Lung (tissue), 12 donors: ENCODE data around the gene PTGER3. TPM values are rescaled to one million over a fixed set of nuclear protein-coding genes. Genes with fewer than 3 reads are reported as not detected.

Experiments
- ATAC-seq: fragments of 200-7000 bp; cut with Tn5 transposase; one replicate; pipeline ENCODE4 v1.9.1; 2020; ENCODE audit warnings: moderate number of reproducible peaks; ENCODE audit not compliant: insufficient read depth, low FRiP score
- DNase-seq, 3 donors: peaks; one replicate each; pipeline ENCODE4 v3.0.0-alpha.2; 2013 to 2017
- H3K27ac ChIP-seq, 2 donors: one replicate each; pipeline ENCODE4 v1.5.1; 2013; ENCODE audit warnings: mild to moderate bottlenecking in 2 of 2, moderate library complexity in 2 of 2, control low read depth in 1 of 2, inconsistent platforms in 1 of 2, low read depth in 1 of 2, low read length in 1 of 2
- H3K27me3 ChIP-seq, 3 donors: one replicate each; pipeline ENCODE4 v1.5.1; 2013; ENCODE audit warnings: low read length in 2 of 3; ENCODE audit not compliant: control insufficient read depth in 3 of 3, insufficient read depth in 3 of 3
- H3K36me3 ChIP-seq, 4 donors: one replicate each; pipeline ENCODE4 v1.5.1; 2013; ENCODE audit warnings: low read length in 4 of 4, mild to moderate bottlenecking in 1 of 4, moderate library complexity in 1 of 4; ENCODE audit not compliant: control insufficient read depth in 4 of 4, insufficient read depth in 4 of 4
- H3K4me1 ChIP-seq, 5 donors: one replicate each; pipeline ENCODE4 v1.5.1; 2013; ENCODE audit warnings: low read length in 5 of 5, mild to moderate bottlenecking in 2 of 5, moderate library complexity in 1 of 5; ENCODE audit not compliant: control insufficient read depth in 5 of 5, insufficient read depth in 5 of 5
- H3K4me3 ChIP-seq: one replicate; pipeline ENCODE4 v1.5.1; 2013; ENCODE audit warnings: mild to moderate bottlenecking, control low read depth, moderate library complexity
- H3K9ac ChIP-seq, 2 donors: one replicate each; pipeline ENCODE4 v1.5.1; 2013; ENCODE audit warnings: low read length in 2 of 2, control low read depth in 1 of 2; ENCODE audit not compliant: insufficient read depth in 1 of 2
- H3K9me3 ChIP-seq, 4 donors: one replicate each; pipeline ENCODE4 v1.5.1; 2013; ENCODE audit warnings: low read length in 3 of 4, mild to moderate bottlenecking in 1 of 4, moderate library complexity in 1 of 4; ENCODE audit not compliant: control insufficient read depth in 4 of 4, insufficient read depth in 3 of 4
- WGBS, 2 donors: extraction: QIAGEN DNeasy Blood & Tissue Kit; methylation state at CpG; one replicate each; pipeline ENCODE4 v1.1.7; 2013; 5-methylcytosine and 5-hydroxymethylcytosine counted together
- polyA plus RNA-seq, 2 donors: library from polyadenylated mRNA; stranded (reverse); fragments of 200-250 nt; gene quantifications; one replicate each; pipeline ENCODE4 v1.2.1, GENCODE V29; 2013
- total RNA-seq, 2 donors: library from RNA; depleted of rRNA in 1 of 2; stranded (reverse); fragments of >200 nt in 1 of 2; gene quantifications; one replicate each; pipeline ENCODE4 v1.2.1, GENCODE V29; 2014 to 2021
- TF ChIP-seq, protein P1 (sequence below): IDR thresholded peaks from 2 replicates; pipeline ENCODE4 v1.5.1; 2012; ENCODE audit warnings: mild to moderate bottlenecking; ENCODE audit errors: control extremely low read depth, extremely low read depth
- donor health status: control.
- donor health status: control.
- donor health status: Bipolar disorder and iron deficiency.
- donor health status: healthy.
- donor health status: DM: yes; HTN: yes; CAD: no.

Gene PTGER3
- total and polyA plus RNA-seq, 4 donors: 0.31 to 1.8 (median 1.4) TPM

GRCh38 chr1:71033136-71033535 is 14.5 kb downstream of the PTGER3 start:
- no peak overlapping the region for H3K9ac ChIP-seq
- TF ChIP-seq, protein P1, sequence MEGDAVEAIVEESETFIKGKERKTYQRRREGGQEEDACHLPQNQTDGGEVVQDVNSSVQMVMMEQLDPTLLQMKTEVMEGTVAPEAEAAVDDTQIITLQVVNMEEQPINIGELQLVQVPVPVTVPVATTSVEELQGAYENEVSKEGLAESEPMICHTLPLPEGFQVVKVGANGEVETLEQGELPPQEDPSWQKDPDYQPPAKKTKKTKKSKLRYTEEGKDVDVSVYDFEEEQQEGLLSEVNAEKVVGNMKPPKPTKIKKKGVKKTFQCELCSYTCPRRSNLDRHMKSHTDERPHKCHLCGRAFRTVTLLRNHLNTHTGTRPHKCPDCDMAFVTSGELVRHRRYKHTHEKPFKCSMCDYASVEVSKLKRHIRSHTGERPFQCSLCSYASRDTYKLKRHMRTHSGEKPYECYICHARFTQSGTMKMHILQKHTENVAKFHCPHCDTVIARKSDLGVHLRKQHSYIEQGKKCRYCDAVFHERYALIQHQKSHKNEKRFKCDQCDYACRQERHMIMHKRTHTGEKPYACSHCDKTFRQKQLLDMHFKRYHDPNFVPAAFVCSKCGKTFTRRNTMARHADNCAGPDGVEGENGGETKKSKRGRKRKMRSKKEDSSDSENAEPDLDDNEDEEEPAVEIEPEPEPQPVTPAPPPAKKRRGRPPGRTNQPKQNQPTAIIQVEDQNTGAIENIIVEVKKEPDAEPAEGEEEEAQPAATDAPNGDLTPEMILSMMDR: no peak
- no peak overlapping the region for H3K27ac ChIP-seq
- H3K27me3 ChIP-seq: no peaks in the 10 kb centered on the region
- WGBS, 2 donors: 93 to 100% methylated on average over 1 of the region's 1 CpG
- H3K4me3 ChIP-seq: no peak overlapping the region
- no peaks in the 10 kb centered on the region for H3K36me3 ChIP-seq
- ATAC-seq: no peak
- H3K9me3 ChIP-seq: no peaks in the 10 kb centered on the region
- no peaks in the 10 kb centered on the region for H3K4me1 ChIP-seq
- DNase-seq: no peak

- no peaks in the 10 kb centered on the region for H3K27me3 ChIP-seq
- H3K36me3 ChIP-seq: no peaks in the 10 kb centered on the region
- no peaks in the 10 kb centered on the region for H3K4me1 ChIP-seq
- no peak for ATAC-seq
- TF ChIP-seq, protein P1: no peak
- no peak for DNase-seq
- H3K9me3 ChIP-seq: no peaks in the 10 kb centered on the region
- H3K4me3 ChIP-seq: no peak overlapping the region
- H3K27ac ChIP-seq: no peak overlapping the region
- no peak overlapping the region for H3K9ac ChIP-seq
Measured at GRCh38 chr1:71031426-71031825, 16.2 kb downstream of the PTGER3 start.

DNA sequence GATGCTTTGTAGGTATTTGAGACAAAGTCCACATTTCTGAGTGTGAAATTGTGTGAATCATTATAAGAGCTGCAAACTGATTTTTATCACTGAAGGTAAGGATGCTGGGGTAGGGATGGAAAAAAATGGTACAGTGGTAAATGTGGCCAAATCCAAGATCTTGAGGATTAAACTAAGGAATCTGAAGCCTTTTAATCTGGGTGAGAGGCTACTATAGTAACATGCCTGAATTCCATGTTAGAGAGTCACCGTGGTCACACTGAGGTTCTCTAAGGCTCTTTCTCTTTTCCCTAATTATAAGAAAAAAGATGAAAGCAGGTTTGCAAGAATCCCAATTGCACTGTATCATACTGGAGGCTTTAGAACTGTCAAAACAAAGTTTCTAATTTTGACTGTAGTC is 17.6 kb downstream of the PTGER3 start:
- Histone ChIP-seq H3K9me3 (no peaks in the 10 kb centered on the region), H3K9ac (no peak overlapping the region), H3K36me3 (no peaks in the 10 kb centered on the region), H3K27ac (no peak overlapping the region), H3K4me1 (no peaks in the 10 kb centered on the region), H3K27me3 (no peaks in the 10 kb centered on the region), H3K4me3 (no peak overlapping the region)
- no peak for ATAC-seq
- DNase-seq: no peak
- TF ChIP-seq, protein P1: no peak
- 80 to 96% methylated on average over 1 of the region's 1 CpG for WGBS, 2 donors

DNA sequence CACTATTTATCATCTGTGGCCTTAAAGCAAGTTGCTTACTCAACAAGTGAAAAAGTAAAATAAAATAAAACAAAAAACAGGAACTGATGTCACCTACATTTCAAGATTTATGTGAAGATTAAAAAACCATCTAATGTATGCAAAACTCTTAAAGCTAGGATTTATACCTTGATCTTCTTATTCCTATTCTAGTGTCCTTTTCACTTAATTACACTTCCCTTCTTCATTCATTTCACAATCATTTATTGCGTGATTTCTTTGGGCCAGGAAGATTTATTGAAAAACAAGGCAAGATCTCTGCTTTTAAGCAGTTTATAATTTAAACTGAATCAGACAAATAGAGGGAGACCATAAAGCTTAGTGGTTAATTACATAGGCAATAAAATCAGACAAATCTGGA is 18.6 kb downstream of the PTGER3 start:
- 80% methylated on average over 1 of the region's 1 CpG for WGBS, 2 donors

More for the DNA sequence above, 18.6 kb downstream of the PTGER3 start:
- Histone ChIP-seq H3K36me3 (no peaks in the 10 kb centered on the region), H3K4me3 (no peak overlapping the region), H3K27me3 (no peaks in the 10 kb centered on the region), H3K9me3 (no peaks in the 10 kb centered on the region), H3K9ac (no peak overlapping the region), H3K27ac (no peak overlapping the region), H3K4me1 (no peaks in the 10 kb centered on the region)
- no peak for DNase-seq
- ATAC-seq: no peak
- TF ChIP-seq, protein P1: no peak
